Fibroblast of lung (primary cell): ENCODE measurements around the gene PLXNA2. TPM values are rescaled to one million over a fixed set of nuclear protein-coding genes. Genes with fewer than 3 reads are reported as not detected.
A peak's percentile ranks its signal among the peaks of the same experiment; 100 is the strongest.

Experiments used
- DNase-seq, 2 donors: peaks; one replicate each; pipeline versions ENCODE4 v3.0.0 to v3.0.0-alpha.2; 2010; ENCODE audit warnings: low read depth in 2 of 2
- H2AFZ ChIP-seq: 2 replicates; pipeline ENCODE4 v1.5.1; 2012; ENCODE audit warnings: low read length, control low read depth, inconsistent platforms
- H3K27ac ChIP-seq: 2 replicates; pipeline ENCODE4 v1.5.1; 2011; ENCODE audit warnings: low read length, control low read depth; ENCODE audit not compliant: insufficient read depth
- H3K27me3 ChIP-seq: 2 replicates; pipeline ENCODE4 v1.5.1; 2011; ENCODE audit warnings: mild to moderate bottlenecking, low read length; ENCODE audit not compliant: control insufficient read depth, insufficient read depth
- H3K36me3 ChIP-seq: 2 replicates; pipeline ENCODE4 v1.5.1; 2011; ENCODE audit warnings: low read length; ENCODE audit not compliant: control insufficient read depth, insufficient read depth
- H3K4me1 ChIP-seq: 2 replicates; pipeline ENCODE4 v1.5.1; 2011; ENCODE audit warnings: low read length; ENCODE audit not compliant: control insufficient read depth, insufficient read depth; ENCODE audit errors: extremely low read depth
- H3K4me2 ChIP-seq: 2 replicates; pipeline ENCODE4 v1.5.1; 2011; ENCODE audit warnings: low read length, control low read depth; ENCODE audit not compliant: insufficient read depth; ENCODE audit errors: extremely low read depth
- H3K4me3 ChIP-seq, 4 experiments: fragments of 200-600 bp in 1 of 4; sonication (generic) in 1 of 4; replicated peaks in 1 of 4; 2 replicates each; pipeline ENCODE4 v1.5.1; 2011 to 2016; ENCODE audit warnings: low read length in 4 of 4, low read depth in 3 of 4, mild to moderate bottlenecking in 3 of 4, control low read depth in 2 of 4, inconsistent platforms in 1 of 4, mixed read lengths in 1 of 4; ENCODE audit not compliant: insufficient read depth in 1 of 4; ENCODE audit errors: control extremely low read depth in 1 of 4
- H3K79me2 ChIP-seq: 2 replicates; pipeline ENCODE4 v1.5.1; 2012; ENCODE audit warnings: mild to moderate bottlenecking, low read length, inconsistent platforms; ENCODE audit not compliant: control insufficient read depth, insufficient read depth
- H3K9ac ChIP-seq: 2 replicates; pipeline ENCODE4 v1.5.1; 2011; ENCODE audit warnings: mild to moderate bottlenecking, low read length, control low read depth; ENCODE audit not compliant: insufficient read depth
- H3K9me3 ChIP-seq: 2 replicates; pipeline ENCODE4 v1.5.1; 2012; ENCODE audit warnings: low read depth, low read length; ENCODE audit not compliant: control insufficient read depth, insufficient read depth
- H4K20me1 ChIP-seq: 2 replicates; pipeline ENCODE4 v1.5.1; 2011; ENCODE audit warnings: low read length; ENCODE audit not compliant: control insufficient read depth, insufficient read depth; ENCODE audit errors: extremely low read depth
- EZH2 ChIP-seq: IDR thresholded peaks from 2 replicates; pipeline ENCODE4 v1.5.1; 2012; ENCODE audit warnings: low read length, control low read depth, mild to moderate bottlenecking; ENCODE audit errors: missing control alignments
- polyA plus RNA-seq, 2 donors: library from polyadenylated mRNA; depleted of rRNA in 1 of 2; stranded (reverse) in 1 of 2; unstranded in 1 of 2; fragments of >200 nt; gene quantifications; 2 replicates each; pipeline ENCODE4 v1.2.1, GENCODE V29; 2011 to 2012; ENCODE audit warnings: missing spikeins in 1 of 2
- total RNA-seq: library from RNA; depleted of rRNA; stranded (reverse); fragments of >200 nt; gene quantifications from 2 replicates; pipeline ENCODE4 v1.2.1, GENCODE V29; 2014
- TF ChIP-seq, protein P1 (sequence below), 2 donors: IDR thresholded peaks in 1 of 2; conservative IDR thresholded peaks in 1 of 2; 1 replicate in 1 of 2; 2 replicates in 1 of 2; pipeline ENCODE4 v1.5.1; 2011 to 2012; ENCODE audit warnings: low read length in 2 of 2, control low read depth in 1 of 2, inconsistent platforms in 1 of 2, low read depth in 1 of 2, mild to moderate bottlenecking in 1 of 2

Gene PLXNA2
- total and polyA plus RNA-seq, 2 donors (not counting 1 experiment from before 2014, with no cell fraction given): 0.43 to 2.0 TPM

DNA sequence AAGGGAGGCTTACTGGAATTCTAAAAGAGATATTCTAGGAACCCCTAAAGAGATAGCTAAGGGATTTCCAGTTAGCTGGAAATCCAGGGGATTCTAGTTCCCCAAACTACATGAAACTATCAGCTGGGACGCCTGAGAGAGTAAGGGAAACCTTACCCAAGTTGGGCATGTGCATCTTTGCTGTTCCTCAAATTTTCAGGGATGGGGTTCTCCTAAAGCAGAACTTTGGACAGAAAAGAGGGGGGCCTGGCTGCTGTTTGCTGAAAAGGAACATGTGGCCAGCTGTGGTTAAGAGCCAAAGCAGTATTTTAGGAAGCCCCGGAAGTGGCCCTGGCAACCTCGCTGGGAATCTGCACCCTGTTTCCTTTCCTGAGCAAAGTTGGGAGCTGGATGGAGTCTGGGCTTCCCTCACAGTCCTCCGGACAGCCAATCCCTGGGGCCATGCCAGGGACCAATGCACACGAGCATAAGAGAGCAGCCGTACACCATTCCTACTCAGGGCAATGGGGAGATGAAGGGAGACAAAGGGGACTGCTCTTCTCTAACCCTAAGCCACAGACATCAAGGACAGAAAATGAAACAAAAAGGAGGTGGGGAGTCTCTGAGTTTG, 154.3 kb downstream of the PLXNA2 start:
- H3K4me3 ChIP-seq: no peak overlapping the region
- peaks cover 6% of the 10 kb centered on the region for H3K4me1 ChIP-seq
- no peaks in the 10 kb centered on the region for H3K36me3 ChIP-seq
- no peaks in the 10 kb centered on the region for H4K20me1 ChIP-seq
- TF ChIP-seq EZH2: no peak
- TF ChIP-seq, protein P1, sequence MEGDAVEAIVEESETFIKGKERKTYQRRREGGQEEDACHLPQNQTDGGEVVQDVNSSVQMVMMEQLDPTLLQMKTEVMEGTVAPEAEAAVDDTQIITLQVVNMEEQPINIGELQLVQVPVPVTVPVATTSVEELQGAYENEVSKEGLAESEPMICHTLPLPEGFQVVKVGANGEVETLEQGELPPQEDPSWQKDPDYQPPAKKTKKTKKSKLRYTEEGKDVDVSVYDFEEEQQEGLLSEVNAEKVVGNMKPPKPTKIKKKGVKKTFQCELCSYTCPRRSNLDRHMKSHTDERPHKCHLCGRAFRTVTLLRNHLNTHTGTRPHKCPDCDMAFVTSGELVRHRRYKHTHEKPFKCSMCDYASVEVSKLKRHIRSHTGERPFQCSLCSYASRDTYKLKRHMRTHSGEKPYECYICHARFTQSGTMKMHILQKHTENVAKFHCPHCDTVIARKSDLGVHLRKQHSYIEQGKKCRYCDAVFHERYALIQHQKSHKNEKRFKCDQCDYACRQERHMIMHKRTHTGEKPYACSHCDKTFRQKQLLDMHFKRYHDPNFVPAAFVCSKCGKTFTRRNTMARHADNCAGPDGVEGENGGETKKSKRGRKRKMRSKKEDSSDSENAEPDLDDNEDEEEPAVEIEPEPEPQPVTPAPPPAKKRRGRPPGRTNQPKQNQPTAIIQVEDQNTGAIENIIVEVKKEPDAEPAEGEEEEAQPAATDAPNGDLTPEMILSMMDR (conservative IDR thresholded peaks at IDR 0.05 in 1 of 2, IDR thresholded peaks at IDR 0.05 in 1 of 2; ENCODE audit: low read depth in 1 of 2, low read length in 2 of 2): no peak
- H3K4me2 ChIP-seq: peak overlapping the region; percentile 44
- no peak overlapping the region for H3K27ac ChIP-seq
- no peak overlapping the region for H3K9ac ChIP-seq
- no peaks in the 10 kb centered on the region for H3K79me2 ChIP-seq
- DNase-seq: peak in 1 of 2 donors; percentile 28
- H3K27me3 ChIP-seq: no peaks in the 10 kb centered on the region
- no peaks in the 10 kb centered on the region for H3K9me3 ChIP-seq
- H2AFZ ChIP-seq: peak overlapping the region; percentile 18

- Histone ChIP-seq H3K4me2 (no peak overlapping the region), H3K4me1 (peaks cover 6% of the 10 kb centered on the region)
Observed at GRCh38 chr1:208089149-208089548, 155.0 kb downstream of the PLXNA2 start.

DNA sequence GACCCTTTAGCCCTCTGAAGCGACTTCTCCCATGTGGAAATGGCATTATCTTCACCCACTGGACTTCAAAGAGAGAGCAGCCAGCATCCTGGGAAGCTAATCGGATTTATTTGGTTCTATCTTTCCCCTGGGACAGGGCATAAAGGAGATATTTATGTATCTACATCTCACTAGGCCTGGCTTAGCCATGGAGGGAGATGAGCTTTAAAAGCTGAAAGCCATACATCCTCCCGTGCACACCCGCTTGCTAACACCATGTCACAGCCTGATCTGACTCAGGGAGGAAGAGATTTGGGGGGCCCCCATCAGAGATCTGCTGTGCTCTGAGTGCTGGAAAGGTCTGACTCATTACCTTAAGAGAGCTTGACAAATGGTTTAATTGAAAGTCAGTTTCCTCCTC, 155.9 kb downstream of the PLXNA2 start:
- Histone ChIP-seq H3K27ac (no peak overlapping the region), H3K4me1 (peaks cover 6% of the 10 kb centered on the region), H3K4me3 (no peak overlapping the region), H3K9me3 (no peaks in the 10 kb centered on the region), H3K4me2 (no peak overlapping the region), H3K79me2 (no peaks in the 10 kb centered on the region), H2AFZ (no peak overlapping the region), H4K20me1 (no peaks in the 10 kb centered on the region), H3K27me3 (no peaks in the 10 kb centered on the region), H3K9ac (no peak overlapping the region), H3K36me3 (no peaks in the 10 kb centered on the region)
- DNase-seq: peak in 1 of 2 donors; percentile 20
- TF ChIP-seq, protein P1 (conservative IDR thresholded peaks at IDR 0.05 in 1 of 2, IDR thresholded peaks at IDR 0.05 in 1 of 2; ENCODE audit: low read depth in 1 of 2, low read length in 2 of 2): no peak
- TF ChIP-seq EZH2: no peak

More at GRCh38 chr1:208089149-208089548, 155.0 kb downstream of the PLXNA2 start:
- no peak overlapping the region for H3K9ac ChIP-seq
- H3K79me2 ChIP-seq: no peaks in the 10 kb centered on the region
- no peak overlapping the region for H2AFZ ChIP-seq
- no peaks in the 10 kb centered on the region for H3K36me3 ChIP-seq
- DNase-seq: peak in 1 of 2 donors; percentile 20
- no peaks in the 10 kb centered on the region for H4K20me1 ChIP-seq
- H3K27ac ChIP-seq: no peak overlapping the region
- no peaks in the 10 kb centered on the region for H3K27me3 ChIP-seq
- H3K9me3 ChIP-seq: no peaks in the 10 kb centered on the region
- TF ChIP-seq, protein P1 (conservative IDR thresholded peaks at IDR 0.05 in 1 of 2, IDR thresholded peaks at IDR 0.05 in 1 of 2; ENCODE audit: low read depth in 1 of 2, low read length in 2 of 2): no peak
- no peak for TF ChIP-seq EZH2
- H3K4me3 ChIP-seq: no peak overlapping the region
